ENCODE results near the gene WNK2. TPM values are rescaled to one million over a fixed set of nuclear protein-coding genes. Genes with fewer than 3 reads are reported as not detected.

WNK2 gene
- total RNA-seq, 4 donors from 2014 or later, result 18.6 to 89.9 (median 40.8) TPM

GRCh38 chr9:93298498-93299417 is 114.8 kb downstream of the WNK2 start:
- Histone ChIP-seq H3K36me3 (peaks cover 0 to 23% (median 11%) of the 10 kb centered on the region in 4 donors), H3K27ac (replicated peaks in 1 of 4) (no peak overlapping the region), H3K4me3 (no peak overlapping the region), H3K4me1 (peaks cover 0 to 24% (median 11%) of the 10 kb centered on the region in 4 donors), H3K9me3 (no peaks in the 10 kb centered on the region), H3K27me3 (no peaks in the 10 kb centered on the region)
- no peak for TF ChIP-seq POLR2A (IDR thresholded peaks at IDR 0.05; ENCODE audit: low read depth)
- no peak for TF ChIP-seq POLR2AphosphoS5 (IDR thresholded peaks at IDR 0.05)
- TF ChIP-seq, protein P1, sequence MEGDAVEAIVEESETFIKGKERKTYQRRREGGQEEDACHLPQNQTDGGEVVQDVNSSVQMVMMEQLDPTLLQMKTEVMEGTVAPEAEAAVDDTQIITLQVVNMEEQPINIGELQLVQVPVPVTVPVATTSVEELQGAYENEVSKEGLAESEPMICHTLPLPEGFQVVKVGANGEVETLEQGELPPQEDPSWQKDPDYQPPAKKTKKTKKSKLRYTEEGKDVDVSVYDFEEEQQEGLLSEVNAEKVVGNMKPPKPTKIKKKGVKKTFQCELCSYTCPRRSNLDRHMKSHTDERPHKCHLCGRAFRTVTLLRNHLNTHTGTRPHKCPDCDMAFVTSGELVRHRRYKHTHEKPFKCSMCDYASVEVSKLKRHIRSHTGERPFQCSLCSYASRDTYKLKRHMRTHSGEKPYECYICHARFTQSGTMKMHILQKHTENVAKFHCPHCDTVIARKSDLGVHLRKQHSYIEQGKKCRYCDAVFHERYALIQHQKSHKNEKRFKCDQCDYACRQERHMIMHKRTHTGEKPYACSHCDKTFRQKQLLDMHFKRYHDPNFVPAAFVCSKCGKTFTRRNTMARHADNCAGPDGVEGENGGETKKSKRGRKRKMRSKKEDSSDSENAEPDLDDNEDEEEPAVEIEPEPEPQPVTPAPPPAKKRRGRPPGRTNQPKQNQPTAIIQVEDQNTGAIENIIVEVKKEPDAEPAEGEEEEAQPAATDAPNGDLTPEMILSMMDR (IDR thresholded peaks at IDR 0.05), result no peak
- no peak for TF ChIP-seq EP300 (IDR thresholded peaks at IDR 0.05)
- DNase-seq (ENCODE audit: extremely low spot score), result peak; percentile 75
- intact Hi-C loops (cut with DNase I), result no loop called here
- WGBS, result 84% methylated on average over 17 of the region's 26 CpGs

DNA sequence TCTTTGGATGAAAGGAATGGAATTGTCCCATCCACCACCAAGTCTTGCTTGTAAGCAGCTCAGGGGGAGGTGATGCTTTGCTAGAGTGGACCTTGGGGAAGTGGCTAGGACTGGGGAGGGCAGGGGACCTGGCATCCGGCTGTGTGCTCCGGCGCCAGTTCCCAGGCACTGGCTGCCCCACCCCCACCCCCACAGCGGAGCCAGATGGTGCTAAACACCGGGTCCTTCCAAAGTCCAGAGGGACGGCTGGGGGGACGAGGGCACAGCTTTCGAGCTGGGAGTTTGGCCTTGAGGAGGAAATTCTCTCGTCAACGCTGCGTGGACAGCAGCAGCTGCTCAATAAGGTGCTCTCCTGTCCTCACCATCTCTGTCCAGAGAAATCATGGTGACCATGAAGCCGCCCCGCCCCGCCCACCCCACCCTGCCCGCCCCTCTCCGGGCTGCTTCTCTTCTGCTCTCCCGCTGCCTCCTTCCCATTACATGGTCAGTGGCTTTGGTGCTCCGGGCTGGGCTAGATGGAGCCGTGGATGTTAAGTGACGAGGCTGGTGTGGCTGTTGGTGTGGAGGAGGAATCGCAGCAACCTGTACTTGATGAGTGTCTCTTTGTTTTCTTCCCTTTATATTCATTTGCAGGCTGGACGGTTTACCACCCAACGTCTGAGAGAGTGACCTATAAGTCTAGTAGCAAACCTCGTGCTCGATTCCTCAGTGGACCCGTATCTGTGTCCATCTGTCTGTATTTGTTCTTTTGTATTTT is 115.7 kb downstream of the WNK2 start:
- H3K9me3 ChIP-seq, result no peaks in the 10 kb centered on the region
- TF ChIP-seq EP300 (IDR thresholded peaks at IDR 0.05) (no peak), POLR2AphosphoS5 (IDR thresholded peaks at IDR 0.05) (no peak), POLR2A (IDR thresholded peaks at IDR 0.05; ENCODE audit: low read depth) (no peak)
- TF ChIP-seq, protein P1 (IDR thresholded peaks at IDR 0.05), result no peak
- H3K27me3 ChIP-seq, result no peaks in the 10 kb centered on the region
- intact Hi-C loops (cut with DNase I), result loop anchor here (10.0 kb wide), 1 partner anchor 295 kb away; no protein-coding TSS in a partner anchor
- H3K36me3 ChIP-seq, result peaks cover 0 to 23% (median 11%) of the 10 kb centered on the region in 4 donors
- DNase-seq (ENCODE audit: extremely low spot score), result peak; percentile 82
- no peak overlapping the region for H3K27ac ChIP-seq (replicated peaks in 1 of 4)
- no peak overlapping the region for H3K4me3 ChIP-seq
- WGBS, result 83% methylated on average over 15 of the region's 26 CpGs
- peaks cover 0 to 25% (median 16%) of the 10 kb centered on the region in 4 donors for H3K4me1 ChIP-seq

DNA sequence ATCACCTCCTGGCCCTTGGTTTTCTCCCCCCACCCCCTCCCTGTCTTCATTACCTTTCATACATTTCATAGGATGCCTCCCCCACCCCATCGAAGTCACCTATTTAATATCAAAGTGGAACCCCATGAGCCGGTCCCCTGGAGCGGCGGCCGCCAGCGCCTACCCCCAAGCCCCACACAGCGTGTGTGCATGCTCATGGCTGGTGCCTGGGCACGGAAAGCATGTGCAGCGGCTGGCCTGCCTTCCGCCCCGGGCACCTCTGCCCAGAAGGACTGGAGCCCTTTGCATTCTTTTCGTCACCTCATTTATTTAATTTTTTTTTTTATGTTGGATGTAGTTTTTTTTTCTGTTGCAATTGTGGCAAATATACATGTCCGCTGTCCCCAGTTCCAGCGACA is 116.2 kb downstream of the WNK2 start:
- intact Hi-C loops (cut with DNase I), result loop anchor here (10.0 kb wide), 1 partner anchor 295 kb away; no protein-coding TSS in a partner anchor
- H3K4me1 ChIP-seq, result peaks cover 0 to 26% (median 20%) of the 10 kb centered on the region in 4 donors
- H3K9me3 ChIP-seq, result no peaks in the 10 kb centered on the region
- TF ChIP-seq EP300 (IDR thresholded peaks at IDR 0.05) (no peak), POLR2A (IDR thresholded peaks at IDR 0.05; ENCODE audit: low read depth) (no peak), POLR2AphosphoS5 (IDR thresholded peaks at IDR 0.05) (no peak)
- TF ChIP-seq, protein P1 (IDR thresholded peaks at IDR 0.05), result no peak
- peaks cover 0 to 23% (median 11%) of the 10 kb centered on the region in 4 donors for H3K36me3 ChIP-seq
- no peak overlapping the region for H3K4me3 ChIP-seq
- peak; percentile 84 for DNase-seq (ENCODE audit: extremely low spot score)
- 89% methylated on average over 14 of the region's 14 CpGs for WGBS
- H3K27ac ChIP-seq (replicated peaks in 1 of 4), result no peak overlapping the region
- H3K27me3 ChIP-seq, result no peaks in the 10 kb centered on the region

- H3K27me3 ChIP-seq, result no peaks in the 10 kb centered on the region
- no peak for DNase-seq (ENCODE audit: extremely low spot score)
- H3K9me3 ChIP-seq, result no peaks in the 10 kb centered on the region
- no peak for TF ChIP-seq EP300 (IDR thresholded peaks at IDR 0.05)
- TF ChIP-seq POLR2A (IDR thresholded peaks at IDR 0.05; ENCODE audit: low read depth), result no peak
- TF ChIP-seq POLR2AphosphoS5 (IDR thresholded peaks at IDR 0.05), result no peak
- TF ChIP-seq, protein P1 (IDR thresholded peaks at IDR 0.05), result no peak
- no peak overlapping the region for H3K4me3 ChIP-seq
- H3K27ac ChIP-seq (replicated peaks in 1 of 4), result no peak overlapping the region
- WGBS, result 75% methylated on average over 12 of the region's 12 CpGs
- peaks cover 0 to 23% (median 11%) of the 10 kb centered on the region in 4 donors for H3K36me3 ChIP-seq
- intact Hi-C loops (cut with DNase I), result loop anchor here (10.0 kb wide), 1 partner anchor 296 kb away; no protein-coding TSS in a partner anchor
- peaks cover 0 to 29% (median 23%) of the 10 kb centered on the region in 4 donors for H3K4me1 ChIP-seq
These were observed 116.7 kb downstream of the WNK2 start for GRCh38 chr9:93300585-93301081.

Data from esophagus muscularis mucosa (tissue), 4 donors.